H1 (cell line): ENCODE results near the gene CHI3L2. TPM values are rescaled to one million over a fixed set of nuclear protein-coding genes. Genes with fewer than 3 reads are reported as not detected.

Experiments used
- CTCF ChIA-PET: fragments of 300-600 bp; sonication (Branson Sonifier 250); formaldehyde crosslinking; loops from one replicate; lab custom pipeline; 2021; ENCODE audit not compliant: partially characterized antibody; lab: Charles Lee
- POLR2A ChIA-PET: fragments of 300-600 bp; sonication (Branson Sonifier 250); formaldehyde crosslinking; loops from one replicate; lab custom pipeline; 2021; ENCODE audit warnings: inconsistent platforms; ENCODE audit not compliant: partially characterized antibody; lab: Charles Lee
- DNase-seq, 2 experiments: peaks; one replicate each; pipeline versions ENCODE4 v3.0.0 to v3.0.0-alpha.2; 2010 to 2022; ENCODE audit warnings: low spot score in 2 of 2, low read depth in 1 of 2, mixed read lengths in 1 of 2
- FAIRE-seq: peaks from 2 replicates; lab custom pipeline; 2011; peaks lifted over from hg19 to GRCh38; lab: Jason Lieb, UNC
- H2AFZ ChIP-seq: 2 replicates; pipeline ENCODE4 v1.8.1; 2012; ENCODE audit warnings: low read length, inconsistent platforms
- H2AK5ac ChIP-seq: 2 replicates; pipeline ENCODE4 v1.6.1; 2013; ENCODE audit warnings: low read depth, low read length
- H2BK120ac ChIP-seq: replicated peaks from 2 replicates; pipeline ENCODE3; 2013; ENCODE audit warnings: low read depth, low read length, inconsistent platforms
- H2BK12ac ChIP-seq: 2 replicates; pipeline ENCODE4 v1.6.1; 2013; ENCODE audit warnings: low read depth, low read length
- H2BK15ac ChIP-seq: 2 replicates; pipeline ENCODE4 v1.6.1; 2013; ENCODE audit warnings: low read length
- H2BK20ac ChIP-seq: 2 replicates; pipeline ENCODE4 v1.6.1; 2013; ENCODE audit warnings: low read length
- H2BK5ac ChIP-seq: 2 replicates; pipeline ENCODE4 v1.6.1; 2013; ENCODE audit warnings: low read depth, low read length
- H3K14ac ChIP-seq: 2 replicates; pipeline ENCODE4 v1.6.1; 2013; ENCODE audit warnings: inconsistent platforms; ENCODE audit not compliant: insufficient read length
- H3K18ac ChIP-seq: 2 replicates; pipeline ENCODE4 v1.6.1; 2013; ENCODE audit warnings: low read length; ENCODE audit errors: extremely low read depth
- H3K23ac ChIP-seq: 2 replicates; pipeline ENCODE4 v1.6.1; 2013; ENCODE audit warnings: inconsistent platforms; ENCODE audit not compliant: insufficient read length
- H3K23me2 ChIP-seq: 2 replicates; pipeline ENCODE4 v1.6.1; 2013; ENCODE audit warnings: low read depth, low read length
- H3K27ac ChIP-seq: 2 replicates; pipeline ENCODE4 v1.6.1; 2011; ENCODE audit warnings: low read depth, low read length, inconsistent platforms
- H3K27me3 ChIP-seq, 4 experiments: replicated peaks in 1 of 4; 1 replicate in 1 of 4; 2 replicates in 3 of 4; pipeline versions ENCODE4 v1.6.1 to v1.8.1; 2011 to 2013; ENCODE audit warnings: low read length in 3 of 4, mild to moderate bottlenecking in 3 of 4, inconsistent platforms in 2 of 4, mixed read lengths in 2 of 4, moderate library complexity in 1 of 4; ENCODE audit not compliant: control insufficient read depth in 3 of 4, insufficient read depth in 3 of 4; ENCODE audit errors: extremely low read depth in 1 of 4
- H3K36me3 ChIP-seq, 4 experiments: 2 replicates each; pipeline versions ENCODE4 v1.6.1 to v1.8.1; 2011 to 2013; ENCODE audit warnings: mild to moderate bottlenecking in 4 of 4, low read length in 3 of 4, moderate library complexity in 2 of 4, control low read depth in 1 of 4, inconsistent platforms in 1 of 4; ENCODE audit not compliant: insufficient read depth in 4 of 4, control insufficient read depth in 2 of 4
- H3K4ac ChIP-seq: replicated peaks from 2 replicates; pipeline ENCODE3; 2013; ENCODE audit warnings: low read length, low read depth, mixed read lengths, inconsistent platforms; ENCODE audit not compliant: insufficient read length
- H3K4me1 ChIP-seq, 4 experiments: replicated peaks in 1 of 4; 1 replicate in 1 of 4; 2 replicates in 3 of 4; pipeline versions ENCODE4 v1.6.1 to v1.8.1; 2011 to 2013; ENCODE audit warnings: low read length in 3 of 4, inconsistent platforms in 2 of 4, mixed read lengths in 1 of 4; ENCODE audit not compliant: insufficient read depth in 4 of 4, control insufficient read depth in 3 of 4
- H3K4me2 ChIP-seq, 2 experiments: 2 replicates each; pipeline versions ENCODE4 v1.6.1 to v1.8.1; 2011 to 2013; ENCODE audit warnings: low read depth in 2 of 2, low read length in 2 of 2, control low read depth in 1 of 2, inconsistent platforms in 1 of 2, mild to moderate bottlenecking in 1 of 2; ENCODE audit not compliant: insufficient read depth in 1 of 2
- H3K4me3 ChIP-seq, 4 experiments: fragments of 200-600, 300-600 bp in 1 of 4; sonication (generic), shearing (Covaris generic), sonication (Bioruptor Twin) in 1 of 4; 2 replicates each; pipeline versions ENCODE4 v1.5.1 to v1.8.1; 2011 to 2016; ENCODE audit warnings: low read length in 4 of 4, low read depth in 3 of 4, control low read depth in 2 of 4, inconsistent platforms in 2 of 4, mild to moderate bottlenecking in 2 of 4, mixed read lengths in 1 of 4, moderate library complexity in 1 of 4; ENCODE audit not compliant: insufficient read depth in 2 of 4; ENCODE audit errors: extremely low read depth in 1 of 4
- H3K56ac ChIP-seq: replicated peaks from 2 replicates; pipeline ENCODE3; 2013; ENCODE audit warnings: low read depth, mild to moderate bottlenecking, mixed read lengths, low read length, inconsistent platforms; ENCODE audit not compliant: insufficient read length
- H3K79me1 ChIP-seq: 2 replicates; pipeline ENCODE4 v1.6.1; 2013; ENCODE audit warnings: low read depth, low read length, control low read depth
- H3K79me2 ChIP-seq, 2 experiments: 2 replicates each; pipeline versions ENCODE4 v1.6.1 to v1.8.1; 2012 to 2013; ENCODE audit warnings: low read length in 2 of 2, mild to moderate bottlenecking in 2 of 2, inconsistent platforms in 1 of 2; ENCODE audit not compliant: insufficient read depth in 2 of 2, control insufficient read depth in 1 of 2
- H3K9ac ChIP-seq, 4 experiments: replicated peaks in 1 of 4; 1 replicate in 1 of 4; 2 replicates in 3 of 4; pipeline versions ENCODE4 v1.6.1 to v1.8.1; 2011 to 2013; ENCODE audit warnings: low read depth in 3 of 4, low read length in 3 of 4, control low read depth in 2 of 4, mild to moderate bottlenecking in 2 of 4, moderate library complexity in 2 of 4, inconsistent platforms in 1 of 4; ENCODE audit errors: extremely low read depth in 1 of 4
- H3K9me3 ChIP-seq, 2 experiments: 2 replicates each; pipeline versions ENCODE4 v1.6.1 to v1.8.1; 2012 to 2013; ENCODE audit warnings: mild to moderate bottlenecking in 2 of 2, moderate library complexity in 2 of 2, control low read depth in 1 of 2, inconsistent platforms in 1 of 2, low read depth in 1 of 2, low read length in 1 of 2, mixed read lengths in 1 of 2; ENCODE audit not compliant: insufficient read depth in 2 of 2
- H4K20me1 ChIP-seq, 2 experiments: replicated peaks in 1 of 2; 2 replicates each; pipeline versions ENCODE3 to v1.8.1; 2011 to 2013; ENCODE audit warnings: inconsistent platforms in 2 of 2, low read length in 2 of 2, mild to moderate bottlenecking in 1 of 2; ENCODE audit not compliant: insufficient read depth in 2 of 2, control insufficient read depth in 1 of 2
- H4K5ac ChIP-seq: 2 replicates; pipeline ENCODE4 v1.6.1; 2013; ENCODE audit warnings: low read length, low read depth, mixed read lengths, inconsistent platforms; ENCODE audit not compliant: insufficient read length
- H4K8ac ChIP-seq: 2 replicates; pipeline ENCODE4 v1.8.0; 2013; ENCODE audit warnings: mild to moderate bottlenecking, moderate library complexity, low read length, inconsistent platforms; ENCODE audit not compliant: insufficient read depth; ENCODE audit errors: extremely low read depth
- H4K91ac ChIP-seq: replicated peaks from 2 replicates; pipeline ENCODE3; 2013; ENCODE audit warnings: low read length, mixed read lengths, inconsistent platforms; ENCODE audit not compliant: insufficient read length
- BACH1 ChIP-seq: IDR thresholded peaks from 2 replicates; pipeline ENCODE4 v1.6.1; 2012; ENCODE audit warnings: low read length, improper control_type of control experiment
- BRCA1 ChIP-seq: IDR thresholded peaks from 2 replicates; pipeline ENCODE4 v1.6.1; 2012; ENCODE audit warnings: low read depth, low read length, improper control_type of control experiment
- GABPA ChIP-seq: IDR thresholded peaks from 2 replicates; pipeline ENCODE4 v1.6.1; 2011; ENCODE audit warnings: mild to moderate bottlenecking, low read length, moderate library complexity, borderline replicate concordance; ENCODE audit not compliant: insufficient read depth
- HDAC2 ChIP-seq, 2 experiments: fragments of 300-600 bp in 1 of 2; sonication (generic) in 1 of 2; IDR thresholded peaks; 2 replicates each; pipeline ENCODE4 v1.6.1; 2011 to 2012; ENCODE audit warnings: low read depth in 2 of 2, low read length in 2 of 2, mild to moderate bottlenecking in 2 of 2, moderate library complexity in 2 of 2, borderline replicate concordance in 1 of 2, inconsistent platforms in 1 of 2
- MAFK ChIP-seq: IDR thresholded peaks from 2 replicates; pipeline ENCODE4 v1.6.1; 2012; ENCODE audit warnings: low read depth, mild to moderate bottlenecking, improper control_type of control experiment, low read length
- NANOG ChIP-seq: IDR thresholded peaks from 2 replicates; pipeline ENCODE4 v1.6.1; 2011; ENCODE audit warnings: low read length, low read depth, mild to moderate bottlenecking, inconsistent platforms; ENCODE audit not compliant: insufficient read depth, poor library complexity, severe bottlenecking
- RXRA ChIP-seq: IDR thresholded peaks from 2 replicates; pipeline ENCODE4 v1.6.1; 2011; ENCODE audit warnings: low read depth, mild to moderate bottlenecking, low read length, moderate library complexity; ENCODE audit not compliant: insufficient read depth
- SAP30 ChIP-seq: fragments of 300-600 bp; sonication (generic); IDR thresholded peaks from 2 replicates; pipeline ENCODE4 v1.7.1; 2012; ENCODE audit warnings: low read length, moderate library complexity, mild to moderate bottlenecking, inconsistent platforms; ENCODE audit not compliant: insufficient read depth, insufficient replicate concordance
- SRF ChIP-seq: IDR thresholded peaks from 2 replicates; pipeline ENCODE4 v1.6.1; 2011; ENCODE audit warnings: mild to moderate bottlenecking, low read depth, low read length, moderate library complexity
- TCF12 ChIP-seq: IDR thresholded peaks from 2 replicates; pipeline ENCODE4 v1.6.1; 2011; ENCODE audit warnings: low read depth, mild to moderate bottlenecking, low read length
- TEAD4 ChIP-seq: IDR thresholded peaks from 2 replicates; pipeline ENCODE4 v1.6.1; 2012; ENCODE audit warnings: low read depth, low read length, inconsistent platforms, mixed read lengths
- WGBS, 2 experiments: shearing (Covaris generic) in 1 of 2; methylation state at CpG; one replicate each; pipeline versions ENCODE4 v1.1.6 to v1.1.7; 2013 to 2015; ENCODE audit warnings: low lambda C conversion rate in 2 of 2, mixed read lengths in 2 of 2, inconsistent platforms in 1 of 2, low coverage in 1 of 2, missing lambda C conversion rate in 1 of 2; ENCODE audit not compliant: insufficient replicate concordance in 2 of 2, insufficient coverage in 1 of 2, insufficient read length in 1 of 2; ENCODE audit errors: extremely low coverage in 1 of 2, missing lambda C conversion rate in 1 of 2; 5-methylcytosine and 5-hydroxymethylcytosine counted together
- polyA plus RNA-seq, 7 experiments: library from polyadenylated mRNA; depleted of rRNA in 3 of 7; stranded (reverse) in 5 of 7; unstranded in 2 of 7; fragments of >200 nt in 5 of 7; fragments of 200-250 nt in 2 of 7; gene quantifications; 1 replicate in 5 of 7; 2 replicates in 1 of 7; 4 replicates in 1 of 7; pipeline versions ENCODE4 v1.2.1 to v1.2.3, GENCODE V29; 2011 to 2013; ENCODE audit warnings: missing spikeins in 2 of 7, mixed read lengths in 2 of 7
- total RNA-seq: library from RNA; stranded (reverse); fragmentation: NEBNext Ultra II Directional; extraction: Animal tissue kit (Norgen Biotek cat#: 25700); gene quantifications from 2 replicates; pipeline ENCODE4 v1.2.1, GENCODE V29; 2021
- TF ChIP-seq, protein P1 (sequence below): IDR thresholded peaks from 2 replicates; pipeline ENCODE4 v1.6.1; 2011; ENCODE audit warnings: low read depth, mild to moderate bottlenecking, low read length; ENCODE audit not compliant: insufficient read depth

CHI3L2 gene
- total and polyA plus RNA-seq, 2 of the 8 experiments (the other 6 are each of a cell fraction or from before 2014, with no cell fraction given) = not detected

DNA sequence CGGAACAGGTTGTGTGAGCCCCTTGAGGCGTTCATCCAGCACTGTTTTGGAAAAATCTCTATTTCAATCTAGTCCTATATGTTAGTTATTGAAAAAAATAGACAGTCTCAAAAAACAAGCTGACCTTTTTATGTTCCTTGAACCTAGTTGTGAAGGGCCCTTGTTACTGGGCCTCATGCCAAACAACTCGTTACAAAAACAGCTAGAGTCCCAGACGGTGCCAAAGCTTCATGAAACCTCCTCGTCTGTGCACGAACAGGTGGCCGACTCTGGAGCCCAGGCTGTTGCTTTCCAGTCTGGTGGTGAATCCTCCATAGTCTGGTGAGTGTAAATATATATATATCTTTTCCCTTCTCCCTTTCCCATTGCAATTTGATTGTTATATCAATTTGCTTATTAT lies 63.1 kb downstream of the CHI3L2 start, which contains the start of gene CHIA:
Gene CHIA, plus strand, starts transcription at position 222 of the 400 bp plus-strand sequence. CDS start 19,617 bp downstream, outside the sequence.
- H4K5ac ChIP-seq = no peak within 1 kb of the TSS
- no peak within 1 kb of the TSS for H2BK20ac ChIP-seq
- no peak for DNase-seq
- H3K27ac ChIP-seq = no peak within 1 kb of the TSS
- H3K56ac ChIP-seq = no peak within 1 kb of the TSS
- H3K23ac ChIP-seq = no peak within 1 kb of the TSS
- H2AK5ac ChIP-seq = no peak within 1 kb of the TSS
- H3K18ac ChIP-seq = no peak within 1 kb of the TSS
- H2BK5ac ChIP-seq = no peak within 1 kb of the TSS
- 80% methylated on average over 7 of the region's 7 CpGs; no CpG with 5 or more reads in 1 of the 2 experiments for WGBS, 2 experiments
- H3K4me3 ChIP-seq = no peak within 1 kb of the TSS
- no peaks in the 10 kb centered on the region for H3K79me2 ChIP-seq
- H3K27me3 ChIP-seq = no peaks in the 10 kb centered on the region
- H2AFZ ChIP-seq = no peak within 1 kb of the TSS
- H2BK120ac ChIP-seq = no peak within 1 kb of the TSS
- no peaks in the 10 kb centered on the region for H3K79me1 ChIP-seq
- no peak within 1 kb of the TSS for H4K8ac ChIP-seq
- no peak within 1 kb of the TSS for H3K14ac ChIP-seq
- CTCF ChIA-PET = interaction anchor here (1.0 kb wide), 1 partner anchor 43 kb away, joined by 3 read pairs; no protein-coding TSS in a partner anchor
- H3K4me1 ChIP-seq = no peaks in the 10 kb centered on the region
- H3K4ac ChIP-seq = no peak within 1 kb of the TSS
- TF ChIP-seq TEAD4 (no peak), SAP30 (no peak), RXRA (no peak), HDAC2 (IDR thresholded peaks at IDR 0.05; ENCODE audit: borderline replicate concordance in 1 of 2, low read depth in 2 of 2, low read length in 2 of 2) (no peak), BACH1 (no peak), SRF (no peak), NANOG (no peak), GABPA (no peak), BRCA1 (no peak), TCF12 (no peak), MAFK (no peak)
- TF ChIP-seq, protein P1, sequence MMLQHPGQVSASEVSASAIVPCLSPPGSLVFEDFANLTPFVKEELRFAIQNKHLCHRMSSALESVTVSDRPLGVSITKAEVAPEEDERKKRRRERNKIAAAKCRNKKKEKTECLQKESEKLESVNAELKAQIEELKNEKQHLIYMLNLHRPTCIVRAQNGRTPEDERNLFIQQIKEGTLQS = no peak
- TF ChIP-seq, all 59 proteins: peak for 0
- Histone ChIP-seq H4K20me1 (no peaks in the 10 kb centered on the region), H2BK12ac (no peak within 1 kb of the TSS), H3K36me3 (no peaks in the 10 kb centered on the region), H2BK15ac (no peak within 1 kb of the TSS), H3K9ac (no peak within 1 kb of the TSS), H4K91ac (no peak within 1 kb of the TSS), H3K9me3 (peaks cover 0 to 3% of the 10 kb centered on the region in 2 experiments; a peak in 1 of 4 replicates), H3K23me2 (no peaks in the 10 kb centered on the region), H3K4me2 (no peak within 1 kb of the TSS)
- no peak for FAIRE-seq
- POLR2A ChIA-PET = interaction anchor here (0.6 kb wide), 1 partner anchor 39 kb away, joined by 3 read pairs; no protein-coding TSS in a partner anchor
